ENCODE results near the gene SLC37A1.

The SLC37A1 gene

DNA sequence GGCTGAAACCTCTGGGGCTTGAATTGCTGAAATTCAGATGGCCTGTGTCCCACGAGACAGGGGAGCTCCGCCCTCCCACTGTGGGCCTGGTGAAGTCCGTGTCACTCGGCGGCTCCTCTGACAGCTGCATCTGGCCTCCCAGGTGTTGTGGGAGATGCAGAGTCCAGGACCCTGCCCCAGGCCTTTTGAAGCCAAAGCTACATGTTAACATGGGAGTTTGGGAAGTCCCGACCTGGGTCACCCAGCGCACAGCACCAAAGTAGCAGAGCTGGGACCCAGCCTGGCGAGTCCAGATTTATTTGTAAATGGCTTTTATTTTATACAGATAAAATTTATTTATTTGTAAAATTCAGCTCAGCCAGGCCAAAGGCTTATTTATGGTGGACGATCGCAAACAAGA lies 28.9 kb downstream of the SLC37A1 start:
- no peak overlapping the region for H3K27ac ChIP-seq (replicated peaks)
- TF ChIP-seq POLR2AphosphoS5 (IDR thresholded peaks at IDR 0.05; ENCODE audit: low read depth) (no peak), SPI1 (IDR thresholded peaks at IDR 0.05; ENCODE audit: borderline replicate concordance, low read depth) (no peak), GABPA (IDR thresholded peaks at IDR 0.05; ENCODE audit: low read depth) (no peak)
- TF ChIP-seq, protein P1, sequence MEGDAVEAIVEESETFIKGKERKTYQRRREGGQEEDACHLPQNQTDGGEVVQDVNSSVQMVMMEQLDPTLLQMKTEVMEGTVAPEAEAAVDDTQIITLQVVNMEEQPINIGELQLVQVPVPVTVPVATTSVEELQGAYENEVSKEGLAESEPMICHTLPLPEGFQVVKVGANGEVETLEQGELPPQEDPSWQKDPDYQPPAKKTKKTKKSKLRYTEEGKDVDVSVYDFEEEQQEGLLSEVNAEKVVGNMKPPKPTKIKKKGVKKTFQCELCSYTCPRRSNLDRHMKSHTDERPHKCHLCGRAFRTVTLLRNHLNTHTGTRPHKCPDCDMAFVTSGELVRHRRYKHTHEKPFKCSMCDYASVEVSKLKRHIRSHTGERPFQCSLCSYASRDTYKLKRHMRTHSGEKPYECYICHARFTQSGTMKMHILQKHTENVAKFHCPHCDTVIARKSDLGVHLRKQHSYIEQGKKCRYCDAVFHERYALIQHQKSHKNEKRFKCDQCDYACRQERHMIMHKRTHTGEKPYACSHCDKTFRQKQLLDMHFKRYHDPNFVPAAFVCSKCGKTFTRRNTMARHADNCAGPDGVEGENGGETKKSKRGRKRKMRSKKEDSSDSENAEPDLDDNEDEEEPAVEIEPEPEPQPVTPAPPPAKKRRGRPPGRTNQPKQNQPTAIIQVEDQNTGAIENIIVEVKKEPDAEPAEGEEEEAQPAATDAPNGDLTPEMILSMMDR (IDR thresholded peaks at IDR 0.05; ENCODE audit: insufficient read depth, low read length) = no peak
- TF ChIP-seq, protein P2, sequence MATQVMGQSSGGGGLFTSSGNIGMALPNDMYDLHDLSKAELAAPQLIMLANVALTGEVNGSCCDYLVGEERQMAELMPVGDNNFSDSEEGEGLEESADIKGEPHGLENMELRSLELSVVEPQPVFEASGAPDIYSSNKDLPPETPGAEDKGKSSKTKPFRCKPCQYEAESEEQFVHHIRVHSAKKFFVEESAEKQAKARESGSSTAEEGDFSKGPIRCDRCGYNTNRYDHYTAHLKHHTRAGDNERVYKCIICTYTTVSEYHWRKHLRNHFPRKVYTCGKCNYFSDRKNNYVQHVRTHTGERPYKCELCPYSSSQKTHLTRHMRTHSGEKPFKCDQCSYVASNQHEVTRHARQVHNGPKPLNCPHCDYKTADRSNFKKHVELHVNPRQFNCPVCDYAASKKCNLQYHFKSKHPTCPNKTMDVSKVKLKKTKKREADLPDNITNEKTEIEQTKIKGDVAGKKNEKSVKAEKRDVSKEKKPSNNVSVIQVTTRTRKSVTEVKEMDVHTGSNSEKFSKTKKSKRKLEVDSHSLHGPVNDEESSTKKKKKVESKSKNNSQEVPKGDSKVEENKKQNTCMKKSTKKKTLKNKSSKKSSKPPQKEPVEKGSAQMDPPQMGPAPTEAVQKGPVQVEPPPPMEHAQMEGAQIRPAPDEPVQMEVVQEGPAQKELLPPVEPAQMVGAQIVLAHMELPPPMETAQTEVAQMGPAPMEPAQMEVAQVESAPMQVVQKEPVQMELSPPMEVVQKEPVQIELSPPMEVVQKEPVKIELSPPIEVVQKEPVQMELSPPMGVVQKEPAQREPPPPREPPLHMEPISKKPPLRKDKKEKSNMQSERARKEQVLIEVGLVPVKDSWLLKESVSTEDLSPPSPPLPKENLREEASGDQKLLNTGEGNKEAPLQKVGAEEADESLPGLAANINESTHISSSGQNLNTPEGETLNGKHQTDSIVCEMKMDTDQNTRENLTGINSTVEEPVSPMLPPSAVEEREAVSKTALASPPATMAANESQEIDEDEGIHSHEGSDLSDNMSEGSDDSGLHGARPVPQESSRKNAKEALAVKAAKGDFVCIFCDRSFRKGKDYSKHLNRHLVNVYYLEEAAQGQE (IDR thresholded peaks at IDR 0.05; ENCODE audit: insufficient replicate concordance, low read depth) = no peak
- H3K4me3 ChIP-seq (replicated peaks; ENCODE audit: insufficient read depth, low read length) = no peak overlapping the region
- no peak for DNase-seq (ENCODE audit: low read depth in 1 of 2, low spot score in 1 of 2)
- no peaks in the 10 kb centered on the region for H3K27me3 ChIP-seq (ENCODE audit: insufficient read depth, poor library complexity, severe bottlenecking)

DNA sequence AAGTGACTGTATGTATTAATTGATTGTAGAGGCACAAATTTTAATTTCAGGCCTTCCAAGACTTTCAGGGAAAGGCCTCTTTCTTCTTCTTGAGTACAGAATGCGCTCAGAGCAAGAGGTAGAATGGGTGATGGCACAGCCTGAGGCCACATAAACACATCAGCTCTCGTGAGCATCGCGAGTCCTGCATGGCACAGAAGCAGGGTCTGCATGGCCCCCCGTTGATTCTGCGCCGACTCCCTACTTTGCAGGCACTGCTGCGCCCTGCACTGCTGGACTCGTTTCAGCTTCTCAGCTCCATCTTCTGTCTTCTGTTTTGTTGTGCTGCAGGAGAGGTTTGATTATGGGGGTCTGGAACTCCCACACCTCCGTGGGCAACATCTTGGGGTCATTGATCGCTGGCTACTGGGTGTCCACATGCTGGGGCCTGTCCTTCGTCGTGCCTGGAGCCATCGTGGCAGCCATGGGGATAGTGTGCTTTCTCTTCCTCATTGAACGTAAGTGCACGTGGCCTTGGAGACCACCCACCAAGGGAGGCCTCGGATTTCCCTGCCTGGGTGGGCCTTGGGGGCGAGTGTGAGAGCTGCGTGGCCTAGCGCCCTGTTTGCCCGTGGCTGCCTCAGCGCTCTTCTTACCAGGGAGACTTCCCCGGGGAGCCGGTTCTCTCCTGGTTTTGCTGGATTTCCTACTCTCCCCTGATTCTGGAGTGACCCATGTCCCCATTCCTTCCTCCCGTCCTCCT lies 29.6 kb downstream of the SLC37A1 start:
- DNase-seq (ENCODE audit: low read depth in 1 of 2, low spot score in 1 of 2) = no peak
- TF ChIP-seq SPI1 (IDR thresholded peaks at IDR 0.05; ENCODE audit: borderline replicate concordance, low read depth) (no peak), POLR2AphosphoS5 (IDR thresholded peaks at IDR 0.05; ENCODE audit: low read depth) (no peak), GABPA (IDR thresholded peaks at IDR 0.05; ENCODE audit: low read depth) (no peak)
- TF ChIP-seq, protein P2 (IDR thresholded peaks at IDR 0.05; ENCODE audit: insufficient replicate concordance, low read depth) = no peak
- TF ChIP-seq, protein P1 (IDR thresholded peaks at IDR 0.05; ENCODE audit: insufficient read depth, low read length) = no peak

DNA sequence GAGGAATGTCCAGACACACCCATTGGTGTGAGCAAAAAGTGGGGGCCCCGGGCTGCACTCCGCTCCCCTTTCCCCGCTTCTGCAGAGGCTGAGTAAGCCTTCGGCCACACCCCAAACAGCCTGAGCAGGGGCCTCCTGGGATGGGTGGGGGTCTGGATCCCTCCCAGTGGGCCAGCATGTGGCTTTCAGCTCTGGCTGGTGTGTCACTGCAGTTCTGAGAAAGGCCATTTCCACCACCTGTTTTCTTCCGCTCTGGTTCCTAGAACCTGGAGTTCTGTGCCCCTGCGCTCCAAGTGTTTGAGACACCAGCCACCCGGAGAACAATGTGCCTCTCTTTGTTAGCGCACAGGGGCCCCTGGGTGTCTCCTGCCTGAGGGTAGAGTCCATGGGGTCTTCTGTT lies 30.9 kb downstream of the SLC37A1 start:
- no peak for DNase-seq (ENCODE audit: low read depth in 1 of 2, low spot score in 1 of 2)
- TF ChIP-seq, protein P1 (IDR thresholded peaks at IDR 0.05; ENCODE audit: insufficient read depth, low read length) = no peak
- TF ChIP-seq SPI1 (IDR thresholded peaks at IDR 0.05; ENCODE audit: borderline replicate concordance, low read depth) (no peak), GABPA (IDR thresholded peaks at IDR 0.05; ENCODE audit: low read depth) (no peak), POLR2AphosphoS5 (IDR thresholded peaks at IDR 0.05; ENCODE audit: low read depth) (no peak)
- TF ChIP-seq, protein P2 (IDR thresholded peaks at IDR 0.05; ENCODE audit: insufficient replicate concordance, low read depth) = no peak
- H3K27me3 ChIP-seq (ENCODE audit: insufficient read depth, poor library complexity, severe bottlenecking) = no peaks in the 10 kb centered on the region
- no peak overlapping the region for H3K27ac ChIP-seq (replicated peaks)
- no peak overlapping the region for H3K4me3 ChIP-seq (replicated peaks; ENCODE audit: insufficient read depth, low read length)

More for the DNA sequence above, 29.6 kb downstream of the SLC37A1 start:
- no peaks in the 10 kb centered on the region for H3K27me3 ChIP-seq (ENCODE audit: insufficient read depth, poor library complexity, severe bottlenecking)
- no peak overlapping the region for H3K27ac ChIP-seq (replicated peaks)
- no peak overlapping the region for H3K4me3 ChIP-seq (replicated peaks; ENCODE audit: insufficient read depth, low read length)
